Coronary artery (tissue), 2 donors: ENCODE data around the gene TANC1.

ENCODE experiments used
- DNase-seq: peaks from one replicate; pipeline ENCODE4 v3.0.0-alpha.2; 2017; ENCODE audit warnings: low spot score
- H3K27ac ChIP-seq, 2 donors: fragments of 200-600 bp; sonication (generic); one replicate each; pipeline ENCODE4 v1.5.1; 2016 to 2019
- H3K4me3 ChIP-seq: fragments of 200-600 bp; sonication (generic); 2 replicates; pipeline ENCODE4 v1.5.1; 2016; ENCODE audit warnings: mild to moderate bottlenecking, moderate library complexity
- TF ChIP-seq, protein P1 (sequence below): fragments of 200-600 bp; sonication (generic); IDR thresholded peaks from one replicate; pipeline ENCODE4 v1.5.1; 2019; ENCODE audit warnings: antibody characterized with exemption

The TANC1 gene

DNA sequence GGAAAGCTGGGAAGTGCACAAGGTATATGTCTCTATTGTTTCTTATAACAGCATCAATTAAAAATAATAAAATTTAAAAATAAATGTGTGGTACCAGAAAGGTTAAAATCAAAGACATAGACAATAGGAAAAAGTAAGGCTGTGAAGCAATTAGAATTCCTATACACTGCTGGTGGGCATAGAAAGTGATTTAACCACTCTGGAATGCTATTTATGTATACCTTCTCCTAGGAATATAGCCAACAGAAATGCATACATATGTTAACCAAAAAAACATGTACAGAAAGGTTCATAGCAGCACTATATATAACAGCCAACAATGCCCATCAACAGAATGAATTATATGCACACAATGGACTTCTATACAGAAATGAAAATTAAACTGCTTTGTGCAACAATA lies 275.1 kb downstream of the TANC1 start:
- DNase-seq, result no peak
- Histone ChIP-seq H3K4me3 (no peak overlapping the region), H3K27ac (no peak overlapping the region)
- TF ChIP-seq, protein P1, sequence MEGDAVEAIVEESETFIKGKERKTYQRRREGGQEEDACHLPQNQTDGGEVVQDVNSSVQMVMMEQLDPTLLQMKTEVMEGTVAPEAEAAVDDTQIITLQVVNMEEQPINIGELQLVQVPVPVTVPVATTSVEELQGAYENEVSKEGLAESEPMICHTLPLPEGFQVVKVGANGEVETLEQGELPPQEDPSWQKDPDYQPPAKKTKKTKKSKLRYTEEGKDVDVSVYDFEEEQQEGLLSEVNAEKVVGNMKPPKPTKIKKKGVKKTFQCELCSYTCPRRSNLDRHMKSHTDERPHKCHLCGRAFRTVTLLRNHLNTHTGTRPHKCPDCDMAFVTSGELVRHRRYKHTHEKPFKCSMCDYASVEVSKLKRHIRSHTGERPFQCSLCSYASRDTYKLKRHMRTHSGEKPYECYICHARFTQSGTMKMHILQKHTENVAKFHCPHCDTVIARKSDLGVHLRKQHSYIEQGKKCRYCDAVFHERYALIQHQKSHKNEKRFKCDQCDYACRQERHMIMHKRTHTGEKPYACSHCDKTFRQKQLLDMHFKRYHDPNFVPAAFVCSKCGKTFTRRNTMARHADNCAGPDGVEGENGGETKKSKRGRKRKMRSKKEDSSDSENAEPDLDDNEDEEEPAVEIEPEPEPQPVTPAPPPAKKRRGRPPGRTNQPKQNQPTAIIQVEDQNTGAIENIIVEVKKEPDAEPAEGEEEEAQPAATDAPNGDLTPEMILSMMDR, result no peak

GRCh38 chr2:159246325-159246988 lies 278.0 kb downstream of the TANC1 start:
- TF ChIP-seq, protein P1, result no peak
- H3K27ac ChIP-seq, result no peak overlapping the region
- no peak for DNase-seq
- no peak overlapping the region for H3K4me3 ChIP-seq

- H3K27ac ChIP-seq, result peak overlapping the region; percentile 51 to 74
- no peak for DNase-seq
- TF ChIP-seq, protein P1, result no peak
- no peak overlapping the region for H3K4me3 ChIP-seq
Measured at GRCh38 chr2:159249990-159250715, 281.7 kb downstream of the TANC1 start.

DNA sequence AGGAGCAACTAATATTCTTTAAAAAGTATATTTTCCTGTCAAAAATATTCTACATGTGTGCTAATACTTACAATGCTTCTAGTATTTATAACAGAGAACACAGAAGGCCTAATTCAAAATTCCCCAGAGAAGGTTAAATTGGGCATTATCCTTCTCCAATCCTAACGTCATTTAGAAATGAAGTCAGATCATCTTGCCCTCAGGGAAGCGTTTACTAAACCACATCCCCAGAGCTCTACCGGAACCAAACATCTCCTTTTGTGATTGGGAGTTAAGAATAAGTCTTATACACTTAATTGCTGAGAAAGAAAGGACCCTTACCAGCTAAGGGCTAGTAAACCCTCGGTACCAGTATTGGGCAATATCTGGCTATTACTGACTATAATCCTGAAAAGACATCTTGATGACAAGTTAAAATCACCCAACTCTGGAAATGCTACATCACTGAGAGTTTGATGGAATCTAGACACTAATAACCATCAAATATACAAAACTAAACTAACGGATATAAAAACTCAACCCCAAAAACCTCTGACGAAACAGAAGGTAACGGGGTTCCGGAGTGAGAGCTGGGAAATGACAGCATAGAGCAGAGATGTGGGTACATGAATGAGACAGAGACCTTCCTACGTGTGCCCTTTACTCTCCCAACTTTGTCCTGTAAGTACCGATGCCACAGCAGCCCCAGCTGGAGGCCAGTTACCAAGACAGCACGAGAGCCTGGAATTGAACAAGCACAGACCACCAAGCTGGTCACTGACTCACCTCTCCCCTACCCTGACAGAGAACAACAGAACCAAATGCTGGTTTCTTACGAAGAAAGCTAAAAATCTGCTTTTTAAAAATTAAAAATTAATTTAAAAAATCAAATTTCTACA lies 283.1 kb downstream of the TANC1 start:
- TF ChIP-seq, protein P1, result no peak
- Histone ChIP-seq H3K27ac (no peak overlapping the region), H3K4me3 (no peak overlapping the region)
- DNase-seq, result no peak

DNA sequence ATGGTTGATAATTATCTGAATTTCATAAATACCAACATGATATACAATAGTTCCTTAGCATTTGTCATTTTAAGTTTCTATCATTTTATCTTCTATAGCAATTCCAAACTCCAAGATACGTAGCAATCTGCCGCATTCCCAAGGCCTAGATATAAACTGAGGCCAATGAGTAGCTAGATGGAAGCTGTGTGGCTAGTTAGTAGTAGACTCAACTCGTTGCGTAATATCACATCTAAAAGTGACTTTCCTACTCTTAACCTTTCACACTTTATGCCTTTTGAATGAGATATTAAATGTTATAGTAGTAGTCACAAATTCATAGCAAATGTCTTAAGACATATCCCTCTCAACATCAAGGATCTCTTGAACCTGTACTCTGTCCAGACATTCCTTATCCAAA lies 284.5 kb downstream of the TANC1 start:
- Histone ChIP-seq H3K4me3 (no peak overlapping the region), H3K27ac (no peak overlapping the region)
- no peak for DNase-seq
- TF ChIP-seq, protein P1, result no peak

- DNase-seq, result no peak
- TF ChIP-seq, protein P1, result no peak
- Histone ChIP-seq H3K27ac (no peak overlapping the region), H3K4me3 (no peak overlapping the region)
Measured at GRCh38 chr2:159256159-159256558, 287.7 kb downstream of the TANC1 start.
